Immature natural killer cell (primary cell): ENCODE data around the gene COA6. TPM values are rescaled to one million over a fixed set of nuclear protein-coding genes. Genes with fewer than 3 reads are reported as not detected.
"Not testable (repeated sequence)": the region's sequence is repeated elsewhere in the genome, so short reads cannot be mapped to it uniquely, and the experiment has no call there.

ENCODE experiments used
- DNase-seq, 3 donors: peaks; one replicate each; pipeline ENCODE4 v3.0.0; 2022; ENCODE audit warnings: mixed read lengths in 1 of 3
- H3K27ac Mint-ChIP-seq, 6 donors: one replicate each; pipeline ENCODE4 v1.8.0; 2020; ENCODE audit warnings: mixed read lengths in 6 of 6, mild to moderate bottlenecking in 5 of 6, inconsistent platforms in 4 of 6, moderate library complexity in 3 of 6
- H3K27me3 Mint-ChIP-seq, 3 donors: one replicate each; pipeline ENCODE4 v1.8.0; 2020 to 2021; ENCODE audit warnings: low read depth in 3 of 3, mild to moderate bottlenecking in 3 of 3, mixed read lengths in 3 of 3, moderate library complexity in 3 of 3, inconsistent platforms in 1 of 3
- H3K36me3 Mint-ChIP-seq, 3 donors: one replicate each; pipeline ENCODE4 v1.8.0; 2020; ENCODE audit warnings: mixed read lengths in 3 of 3, inconsistent platforms in 2 of 3, mild to moderate bottlenecking in 2 of 3
- H3K4me1 Mint-ChIP-seq, 2 donors: one replicate each; pipeline ENCODE4 v1.8.0; 2020; ENCODE audit warnings: inconsistent platforms in 2 of 2, mild to moderate bottlenecking in 2 of 2, mixed read lengths in 2 of 2, moderate library complexity in 1 of 2
- H3K4me3 Mint-ChIP-seq, 5 donors: one replicate each; pipeline ENCODE4 v1.8.0; 2020; ENCODE audit warnings: mild to moderate bottlenecking in 5 of 5, mixed read lengths in 5 of 5, inconsistent platforms in 3 of 5, moderate library complexity in 3 of 5
- H3K9me3 Mint-ChIP-seq, 6 donors: one replicate each; pipeline ENCODE4 v1.8.0; 2020; ENCODE audit warnings: mild to moderate bottlenecking in 6 of 6, mixed read lengths in 6 of 6, inconsistent platforms in 4 of 6, moderate library complexity in 3 of 6
- polyA plus RNA-seq, 3 donors: library from polyadenylated mRNA; unstranded; fragments of 300-500 nt; fragmentation: Illumina TruSeq; gene quantifications; one replicate each; pipeline ENCODE4 v1.2.3, GENCODE V29; 2021

Gene COA6
- polyA plus RNA-seq, 3 donors from 2014 or later: 20.3 to 41.0 (median 34.8) TPM

GRCh38 chr1:234379591-234380109, 6.4 kb downstream of the COA6 start:
- not testable (repeated sequence) for H3K27me3 Mint-ChIP-seq, H3K9me3 Mint-ChIP-seq, DNase-seq, H3K4me3 Mint-ChIP-seq, H3K27ac Mint-ChIP-seq
- H3K4me1 Mint-ChIP-seq: peaks cover 16 to 40% of the 10 kb centered on the region in 2 donors
- peaks cover 35 to 46% (median 42%) of the 10 kb centered on the region in 3 donors for H3K36me3 Mint-ChIP-seq

- peaks cover 0 to 2% (median 0%) of the 10 kb centered on the region in 3 donors for H3K27me3 Mint-ChIP-seq
- no peak overlapping the region for H3K4me3 Mint-ChIP-seq
- H3K9me3 Mint-ChIP-seq: no peaks in the 10 kb centered on the region
- DNase-seq: no peak
- H3K4me1 Mint-ChIP-seq: peaks cover 5 to 23% of the 10 kb centered on the region in 2 donors
- H3K36me3 Mint-ChIP-seq: peaks cover 34 to 43% (median 36%) of the 10 kb centered on the region in 3 donors
- H3K27ac Mint-ChIP-seq: peak overlapping the region in 2 of 6 donors; percentile 2 to 19
These were observed 8.7 kb downstream of the COA6 start for GRCh38 chr1:234381699-234382555.

DNA sequence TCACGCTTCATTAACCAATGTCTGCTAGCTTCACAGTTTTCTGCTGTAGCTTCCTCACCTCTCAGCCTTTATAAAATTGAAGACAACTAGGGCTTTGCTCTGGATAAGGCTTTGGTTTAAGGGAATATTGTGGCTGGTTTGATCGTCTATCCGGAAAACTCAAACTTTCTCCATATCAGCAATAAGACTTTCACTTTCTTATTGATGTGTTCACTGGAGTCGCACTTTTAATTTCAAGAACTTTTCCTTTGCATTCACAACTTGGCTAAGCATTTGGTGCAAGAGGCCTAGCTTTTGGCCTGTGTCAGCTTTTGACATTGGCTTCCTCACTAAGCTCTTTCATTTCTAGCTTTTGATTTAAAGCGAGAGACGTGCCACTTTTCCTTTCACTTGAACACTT, 12.9 kb downstream of the COA6 start:
- no peaks in the 10 kb centered on the region for H3K27me3 Mint-ChIP-seq
- no peak for DNase-seq
- no peaks in the 10 kb centered on the region for H3K9me3 Mint-ChIP-seq
- peak overlapping the region in 1 of 6 donors; percentile 30 for H3K27ac Mint-ChIP-seq
- no peak overlapping the region for H3K4me3 Mint-ChIP-seq
- peaks cover 17 to 32% (median 18%) of the 10 kb centered on the region in 3 donors for H3K36me3 Mint-ChIP-seq
- H3K4me1 Mint-ChIP-seq: peaks cover 0 to 5% of the 10 kb centered on the region in 2 donors

DNA sequence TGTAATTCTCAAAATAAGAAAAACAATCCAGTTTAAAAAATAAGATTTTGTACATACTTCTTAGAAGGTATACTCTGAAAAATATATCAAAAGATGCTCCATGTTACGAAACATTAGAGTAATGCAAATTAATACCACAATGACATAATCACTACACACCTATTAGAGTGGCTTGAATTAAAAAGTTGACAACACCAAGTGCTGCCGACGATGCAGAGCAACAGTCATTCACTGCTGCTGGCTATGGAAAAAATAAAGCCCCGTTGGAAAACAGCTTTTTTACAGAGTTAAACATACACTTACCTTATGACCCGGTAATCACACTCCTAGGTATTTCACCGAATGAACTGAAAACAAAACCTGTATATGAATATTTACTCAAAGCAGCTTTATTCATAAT, 14.8 kb downstream of the COA6 start:
- H3K9me3 Mint-ChIP-seq: no peaks in the 10 kb centered on the region
- DNase-seq: no peak
- no peak overlapping the region for H3K4me3 Mint-ChIP-seq
- peaks cover 0 to 4% of the 10 kb centered on the region in 2 donors for H3K4me1 Mint-ChIP-seq
- no peaks in the 10 kb centered on the region for H3K27me3 Mint-ChIP-seq
- peaks cover 22 to 31% (median 22%) of the 10 kb centered on the region in 3 donors for H3K36me3 Mint-ChIP-seq
- H3K27ac Mint-ChIP-seq: no peak overlapping the region

DNA sequence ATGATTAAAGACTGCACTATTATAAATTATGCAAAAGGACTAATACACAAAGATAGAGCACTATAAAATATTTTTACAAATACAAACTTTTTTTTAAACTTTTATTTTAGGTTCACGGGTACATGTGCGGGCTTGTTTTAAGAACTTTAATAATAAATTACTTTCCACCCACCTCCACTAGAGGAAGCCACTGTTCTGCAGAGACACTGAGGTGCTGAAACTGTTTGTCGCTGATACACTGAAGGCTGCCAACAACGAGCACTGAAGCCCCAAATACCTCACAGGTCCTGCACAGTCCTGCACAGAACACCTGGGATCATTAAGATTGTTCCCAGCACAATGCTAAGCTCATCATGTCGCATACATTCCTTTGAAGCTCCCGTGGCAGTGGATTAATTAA, 19.9 kb downstream of the COA6 start:
- Mint-ChIP-seq H3K4me3 (no peak overlapping the region), H3K9me3 (no peaks in the 10 kb centered on the region), H3K27me3 (no peaks in the 10 kb centered on the region), H3K27ac (peak overlapping the region in 1 of 6 donors; percentile 40), H3K36me3 (peaks cover 13 to 32% (median 16%) of the 10 kb centered on the region in 3 donors), H3K4me1 (peaks cover 7 to 8% of the 10 kb centered on the region in 2 donors)
- no peak for DNase-seq

DNA sequence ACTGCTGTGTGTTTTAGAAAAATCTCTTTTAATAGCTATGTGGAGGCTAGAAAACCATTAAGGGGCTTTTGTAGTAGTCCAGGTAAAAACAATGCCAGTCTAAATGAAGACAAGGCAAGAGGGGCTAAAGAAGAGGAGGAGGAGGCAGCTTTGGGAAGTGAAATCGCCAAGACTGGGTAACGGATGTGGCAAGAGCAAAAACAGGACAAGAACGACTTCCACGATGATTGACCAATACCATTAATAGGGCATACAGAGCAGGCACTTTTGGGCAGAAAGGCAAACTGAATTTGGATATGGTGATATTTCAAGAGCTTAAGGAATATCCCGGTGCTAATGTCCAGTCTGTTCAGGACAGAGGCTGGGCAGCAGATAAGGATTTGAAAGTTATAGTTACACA, 22.0 kb downstream of the COA6 start:
- Mint-ChIP-seq H3K27ac (peak overlapping the region in 1 of 6 donors; percentile 45), H3K4me3 (no peak overlapping the region), H3K9me3 (no peaks in the 10 kb centered on the region), H3K36me3 (peaks cover 11 to 25% (median 16%) of the 10 kb centered on the region in 3 donors), H3K4me1 (peaks cover 21 to 26% of the 10 kb centered on the region in 2 donors), H3K27me3 (no peaks in the 10 kb centered on the region)
- no peak for DNase-seq

DNA sequence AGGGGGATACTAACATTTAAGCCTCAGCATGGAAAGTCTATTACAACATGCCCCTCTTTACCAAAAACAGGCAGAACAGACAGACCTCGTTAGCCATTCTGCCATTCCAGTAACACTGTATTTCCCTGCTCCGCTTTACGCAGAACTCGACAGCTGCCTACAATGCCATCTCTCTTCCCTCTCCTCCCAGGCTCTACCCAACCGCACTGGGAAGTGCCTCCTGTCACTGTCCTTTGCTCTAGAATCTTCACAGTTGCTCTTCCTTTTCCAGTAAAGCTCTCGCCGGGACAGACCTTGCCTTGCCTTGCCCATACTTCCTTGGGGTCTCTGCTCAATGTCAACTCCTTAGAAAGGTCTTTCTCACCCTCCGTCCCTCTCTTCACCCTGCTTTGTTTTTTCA, 22.8 kb downstream of the COA6 start:
- H3K27me3 Mint-ChIP-seq: no peaks in the 10 kb centered on the region
- peak overlapping the region in 1 of 6 donors; percentile 1 for H3K27ac Mint-ChIP-seq
- H3K36me3 Mint-ChIP-seq: peaks cover 11 to 24% (median 16%) of the 10 kb centered on the region in 3 donors
- no peak overlapping the region for H3K4me3 Mint-ChIP-seq
- peaks cover 29 to 34% of the 10 kb centered on the region in 2 donors for H3K4me1 Mint-ChIP-seq
- H3K9me3 Mint-ChIP-seq: no peaks in the 10 kb centered on the region
- DNase-seq: no peak

- peak overlapping the region in 4 of 6 donors; percentile 30 to 95 (median 48) for H3K27ac Mint-ChIP-seq
- H3K4me3 Mint-ChIP-seq: peak overlapping the region in 1 of 5 donors; percentile 75
These were observed 23.6 kb downstream of the COA6 start for GRCh38 chr1:234396871-234397270.

GRCh38 chr1:234397732-234398131, 24.5 kb downstream of the COA6 start:
- H3K4me1 Mint-ChIP-seq: peaks cover 41 to 46% of the 10 kb centered on the region in 2 donors
- no peak overlapping the region for H3K27ac Mint-ChIP-seq
- DNase-seq: no peak
- H3K27me3 Mint-ChIP-seq: no peaks in the 10 kb centered on the region
- H3K4me3 Mint-ChIP-seq: no peak overlapping the region
- H3K36me3 Mint-ChIP-seq: peaks cover 6 to 20% (median 8%) of the 10 kb centered on the region in 3 donors
- no peaks in the 10 kb centered on the region for H3K9me3 Mint-ChIP-seq

More at GRCh38 chr1:234396871-234397270, 23.6 kb downstream of the COA6 start:
- H3K9me3 Mint-ChIP-seq: no peaks in the 10 kb centered on the region
- H3K4me1 Mint-ChIP-seq: peaks cover 37 to 42% of the 10 kb centered on the region in 2 donors
- peaks cover 6 to 23% (median 13%) of the 10 kb centered on the region in 3 donors for H3K36me3 Mint-ChIP-seq
- no peak for DNase-seq
- H3K27me3 Mint-ChIP-seq: no peaks in the 10 kb centered on the region

- Mint-ChIP-seq H3K27me3 (no peaks in the 10 kb centered on the region), H3K9me3 (no peaks in the 10 kb centered on the region), H3K27ac (peak overlapping the region; percentile 84 to 95 (median 91)), H3K4me1 (peaks cover 45 to 52% of the 10 kb centered on the region in 2 donors), H3K4me3 (peak overlapping the region; percentile 77 to 92 (median 82)), H3K36me3 (peaks cover 6 to 25% (median 8%) of the 10 kb centered on the region in 3 donors)
- peak in 1 of 3 donors; percentile 18 for DNase-seq
These were observed 25.7 kb downstream of the COA6 start for GRCh38 chr1:234398849-234399381.

DNA sequence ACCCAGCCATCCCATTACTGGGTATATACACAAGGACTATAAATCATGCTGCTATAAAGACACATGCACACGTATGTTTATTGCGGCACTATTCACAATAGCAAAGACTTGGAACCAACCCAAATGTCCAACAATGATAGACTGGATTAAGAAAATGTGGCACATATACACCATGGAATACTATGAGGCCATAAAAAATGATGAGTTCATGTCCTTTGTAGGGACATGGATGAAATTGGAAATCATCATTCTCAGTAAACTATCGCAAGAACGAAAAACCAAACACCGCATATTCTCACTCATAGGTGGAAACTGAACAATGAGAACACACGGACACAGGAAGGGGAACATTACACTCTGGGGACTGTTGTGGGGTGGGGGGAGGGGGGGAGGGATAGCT, 26.3 kb downstream of the COA6 start:
- DNase-seq, H3K9me3 Mint-ChIP-seq, H3K27me3 Mint-ChIP-seq: not testable (repeated sequence)
- peak overlapping the region; percentile 77 to 92 (median 82) for H3K4me3 Mint-ChIP-seq
- peak overlapping the region; percentile 84 to 95 (median 91) for H3K27ac Mint-ChIP-seq
- peaks cover 6 to 23% (median 8%) of the 10 kb centered on the region in 3 donors for H3K36me3 Mint-ChIP-seq
- H3K4me1 Mint-ChIP-seq: peaks cover 45 to 52% of the 10 kb centered on the region in 2 donors

- no peaks in the 10 kb centered on the region for H3K9me3 Mint-ChIP-seq
- H3K4me1 Mint-ChIP-seq: peaks cover 45 to 52% of the 10 kb centered on the region in 2 donors
- no peaks in the 10 kb centered on the region for H3K27me3 Mint-ChIP-seq
- H3K36me3 Mint-ChIP-seq: peaks cover 0 to 21% (median 7%) of the 10 kb centered on the region in 3 donors
- peak overlapping the region; percentile 78 to 97 (median 92) for H3K27ac Mint-ChIP-seq
- H3K4me3 Mint-ChIP-seq: peak overlapping the region; percentile 80 to 87 (median 83)
- DNase-seq: peak; percentile 24 to 36 (median 34)
These were observed 27.5 kb downstream of the COA6 start for GRCh38 chr1:234400773-234401172.

DNA sequence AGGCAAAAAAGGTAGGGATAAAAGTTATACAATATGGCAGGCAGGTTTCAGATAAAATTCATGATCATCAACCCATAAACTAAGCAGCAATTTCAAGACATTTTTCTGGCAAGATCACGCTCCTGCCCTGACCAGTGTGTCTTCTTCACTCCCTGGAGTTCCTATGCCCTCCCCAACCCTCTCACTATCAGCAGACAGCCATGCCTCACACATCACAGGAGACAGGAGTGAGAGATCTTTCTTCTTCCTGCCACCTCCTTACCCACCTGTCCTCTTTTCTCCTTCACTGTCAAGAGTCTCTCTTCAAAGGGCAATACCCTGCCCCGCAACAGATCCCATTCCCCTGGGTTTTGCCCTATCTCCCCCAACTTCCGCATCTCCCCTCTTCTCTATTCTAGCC, 28.4 kb downstream of the COA6 start:
- Mint-ChIP-seq H3K4me1 (peaks cover 45 to 49% of the 10 kb centered on the region in 2 donors), H3K27ac (peak overlapping the region; percentile 78 to 97 (median 88)), H3K27me3 (no peaks in the 10 kb centered on the region), H3K9me3 (no peaks in the 10 kb centered on the region), H3K36me3 (peaks cover 0 to 16% (median 14%) of the 10 kb centered on the region in 3 donors), H3K4me3 (peak overlapping the region; percentile 4 to 87 (median 68))
- no peak for DNase-seq

GRCh38 chr1:234402939-234403338, 29.7 kb downstream of the COA6 start:
- Mint-ChIP-seq H3K4me1 (peaks cover 42 to 44% of the 10 kb centered on the region in 2 donors), H3K4me3 (peak overlapping the region in 1 of 5 donors; percentile 5), H3K27ac (peak overlapping the region in 5 of 6 donors; percentile 8 to 87 (median 36)), H3K9me3 (no peaks in the 10 kb centered on the region), H3K27me3 (no peaks in the 10 kb centered on the region), H3K36me3 (peaks cover 0 to 18% (median 16%) of the 10 kb centered on the region in 3 donors)
- no peak for DNase-seq
